ENCODE measurements around the gene TNNI3.

- TF ChIP-seq CTCF (IDR thresholded peaks at IDR 0.05; ENCODE audit: low read length) (no peak), EZH2phosphoT487 (IDR thresholded peaks at IDR 0.05; ENCODE audit: low read length) (no peak), EZH2 (optimal IDR thresholded peaks at IDR 0.05; ENCODE audit: low read depth, low read length) (no peak)
These were observed 21.0 kb downstream of the TNNI3 start for GRCh38 chr19:55136399-55137102.
